GM19043 (cell line): ENCODE data around the gene GRIK4.

Experiments
- ATAC-seq: cut with Tn5 transposase; IDR thresholded peaks from one replicate; pipeline ENCODE4 v1.9.1; 2021; ENCODE audit warnings: low read depth; ENCODE audit not compliant: unreplicated experiment

The GRIK4 gene

GRCh38 chr11:120859552-120860295 is 348.2 kb downstream of the GRIK4 start:
- no peak for ATAC-seq

GRCh38 chr11:120863359-120863758 is 351.8 kb downstream of the GRIK4 start:
- ATAC-seq, result no peak

- no peak for ATAC-seq
Measured at GRCh38 chr11:120867024-120867423, 355.5 kb downstream of the GRIK4 start.

GRCh38 chr11:120867531-120867930 is 356.0 kb downstream of the GRIK4 start:
- ATAC-seq, result no peak

GRCh38 chr11:120867988-120868387 is 356.4 kb downstream of the GRIK4 start:
- ATAC-seq, result no peak

GRCh38 chr11:120869097-120869496 is 357.5 kb downstream of the GRIK4 start:
- ATAC-seq, result no peak

- ATAC-seq, result peak; percentile 62
Measured at GRCh38 chr11:120869516-120870011, 358.0 kb downstream of the GRIK4 start.

- ATAC-seq, result no peak
Measured at GRCh38 chr11:120871194-120871593, 359.6 kb downstream of the GRIK4 start.

- no peak for ATAC-seq
Measured at GRCh38 chr11:120871924-120872323, 360.4 kb downstream of the GRIK4 start.

- no peak for ATAC-seq
Measured at GRCh38 chr11:120873966-120874735, 362.6 kb downstream of the GRIK4 start.

GRCh38 chr11:120875986-120876385 is 364.4 kb downstream of the GRIK4 start:
- no peak for ATAC-seq

GRCh38 chr11:120877746-120878365 is 366.3 kb downstream of the GRIK4 start:
- no peak for ATAC-seq

GRCh38 chr11:120878781-120879180 is 367.2 kb downstream of the GRIK4 start:
- no peak for ATAC-seq

GRCh38 chr11:120880498-120881175 is 369.1 kb downstream of the GRIK4 start:
- ATAC-seq, result no peak

- ATAC-seq, result no peak
Measured at GRCh38 chr11:120881596-120881995, 370.0 kb downstream of the GRIK4 start.

GRCh38 chr11:120882175-120882574 is 370.6 kb downstream of the GRIK4 start:
- no peak for ATAC-seq

- ATAC-seq, result no peak
Measured at GRCh38 chr11:120883404-120884080, 372.0 kb downstream of the GRIK4 start.

- ATAC-seq, result no peak
Measured at GRCh38 chr11:120884154-120885020, 372.8 kb downstream of the GRIK4 start.

- ATAC-seq, result no peak
Measured at GRCh38 chr11:120890609-120891320, 379.2 kb downstream of the GRIK4 start.
